Transverse colon (tissue), 4 donors: ENCODE data around the gene SERGEF. TPM values are rescaled to one million over a fixed set of nuclear protein-coding genes. Genes with fewer than 3 reads are reported as not detected.

ENCODE experiments used
- DNase-seq: peaks from one replicate; pipeline ENCODE4 v3.0.0-alpha.2; 2019
- H3K27ac ChIP-seq, 4 donors: fragments of 200-600 bp; sonication (generic); 2 replicates each; pipeline ENCODE4 v1.5.1; 2016 to 2018; ENCODE audit warnings: inconsistent platforms in 4 of 4
- H3K27me3 ChIP-seq: fragments of 200-600 bp; sonication (generic); 2 replicates; pipeline ENCODE4 v1.5.1; 2017; ENCODE audit warnings: inconsistent platforms
- H3K36me3 ChIP-seq, 4 donors: fragments of 200-600 bp; sonication (generic); 2 replicates each; pipeline ENCODE4 v1.5.1; 2017 to 2019; ENCODE audit warnings: inconsistent platforms in 4 of 4
- H3K4me1 ChIP-seq, 4 donors: fragments of 200-600 bp; sonication (generic); 2 replicates each; pipeline ENCODE4 v1.5.1; 2017 to 2020; ENCODE audit warnings: inconsistent platforms in 4 of 4
- H3K4me3 ChIP-seq, 4 donors: fragments of 200-600 bp; sonication (generic); 1 replicate in 1 of 4; 2 replicates in 3 of 4; pipeline versions ENCODE4 v1.5.1 to v1.6.1; 2017 to 2019; ENCODE audit warnings: inconsistent platforms in 4 of 4
- H3K9me3 ChIP-seq, 2 donors: fragments of 200-600 bp; sonication (generic); 2 replicates each; pipeline ENCODE4 v1.5.1; 2017 to 2019; ENCODE audit warnings: inconsistent platforms in 2 of 2
- EP300 ChIP-seq: sonication (generic); formaldehyde crosslinking; IDR thresholded peaks from one replicate; pipeline ENCODE4 v1.6.1; 2017; ENCODE audit warnings: antibody characterized with exemption, low read depth
- POLR2A ChIP-seq: fragments of 450-650 bp; IDR thresholded peaks from one replicate; pipeline ENCODE4 v1.6.1; 2016; ENCODE audit warnings: antibody characterized with exemption, mild to moderate bottlenecking, moderate library complexity
- POLR2AphosphoS5 ChIP-seq, 3 donors: sonication (generic); formaldehyde crosslinking; IDR thresholded peaks; one replicate each; pipeline ENCODE4 v1.6.1; 2016; ENCODE audit warnings: antibody characterized with exemption in 3 of 3
- WGBS, 2 donors: methylation state at CpG; one replicate each; pipeline ENCODE4 v1.1.5; 2018; ENCODE audit warnings: low coverage in 1 of 2; 5-methylcytosine and 5-hydroxymethylcytosine counted together
- in situ Hi-C, 4 donors: fragments of 200-750 bp; cut with MboI; loops; one replicate each; pipeline versions ENCODE4 v1.15.0 to v1.15.1; 2017; ENCODE audit warnings: low sequenced_read_pairs in 3 of 4, low pct_ligation_motif_present in 1 of 4, low pct_unique_long_range_greater_than_20kb in 1 of 4
- intact Hi-C: fragments of 100-400 bp; cut with DNase I; formaldehyde crosslinking; loops from one replicate; pipeline ENCODE4 v1.15.1; 2023; ENCODE audit warnings: low total_unique reads
- total RNA-seq, 4 donors: library from RNA; depleted of rRNA; stranded (reverse); fragments of >200 nt; gene quantifications; one replicate each; pipeline ENCODE4 v1.1.0, GENCODE V29; 2016
- TF ChIP-seq, protein P1 (sequence below), 5 experiments: fragments of 200-600 bp in 3 of 5; fragments of 450-650 bp in 2 of 5; sonication (generic) in 3 of 5; IDR thresholded peaks; 1 replicate in 2 of 5; 2 replicates in 3 of 5; pipeline ENCODE4 v1.5.1; 2016 to 2017; ENCODE audit warnings: antibody characterized with exemption in 5 of 5, inconsistent platforms in 3 of 5, mild to moderate bottlenecking in 2 of 5, moderate library complexity in 1 of 5

Gene SERGEF
- total RNA-seq, 4 donors from 2014 or later, result 11.6 to 28.9 (median 19.1) TPM

DNA sequence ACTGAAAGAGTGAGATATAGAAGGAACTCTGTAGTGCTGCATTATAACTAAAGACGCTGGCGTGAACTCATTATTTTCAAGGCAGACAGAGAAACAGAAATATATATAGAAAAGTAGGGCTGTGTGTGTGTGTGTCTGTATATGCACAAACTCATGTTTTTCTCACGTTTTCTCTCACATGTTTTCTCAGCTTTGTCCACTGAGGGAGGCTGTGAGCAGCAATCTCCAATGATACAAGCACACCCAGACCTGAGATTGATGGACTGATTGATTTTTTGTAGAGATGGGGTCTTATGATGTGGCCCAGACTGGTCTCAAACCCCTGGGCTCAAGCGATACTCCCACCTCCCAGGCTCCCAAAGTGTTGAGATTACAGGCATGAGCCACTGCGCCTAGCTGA is 122.5 kb downstream of the SERGEF start:
- intact Hi-C loops (no loop called here), in situ Hi-C loops (no loop called here)
- Histone ChIP-seq H3K4me1 (no peaks in the 10 kb centered on the region), H3K27me3 (no peaks in the 10 kb centered on the region), H3K27ac (no peak overlapping the region), H3K9me3 (no peaks in the 10 kb centered on the region), H3K36me3 (no peaks in the 10 kb centered on the region), H3K4me3 (no peak overlapping the region)
- TF ChIP-seq POLR2AphosphoS5 (IDR thresholded peaks at IDR 0.05), result no peak
- TF ChIP-seq POLR2A, result no peak
- no peak for TF ChIP-seq EP300
- TF ChIP-seq, protein P1, sequence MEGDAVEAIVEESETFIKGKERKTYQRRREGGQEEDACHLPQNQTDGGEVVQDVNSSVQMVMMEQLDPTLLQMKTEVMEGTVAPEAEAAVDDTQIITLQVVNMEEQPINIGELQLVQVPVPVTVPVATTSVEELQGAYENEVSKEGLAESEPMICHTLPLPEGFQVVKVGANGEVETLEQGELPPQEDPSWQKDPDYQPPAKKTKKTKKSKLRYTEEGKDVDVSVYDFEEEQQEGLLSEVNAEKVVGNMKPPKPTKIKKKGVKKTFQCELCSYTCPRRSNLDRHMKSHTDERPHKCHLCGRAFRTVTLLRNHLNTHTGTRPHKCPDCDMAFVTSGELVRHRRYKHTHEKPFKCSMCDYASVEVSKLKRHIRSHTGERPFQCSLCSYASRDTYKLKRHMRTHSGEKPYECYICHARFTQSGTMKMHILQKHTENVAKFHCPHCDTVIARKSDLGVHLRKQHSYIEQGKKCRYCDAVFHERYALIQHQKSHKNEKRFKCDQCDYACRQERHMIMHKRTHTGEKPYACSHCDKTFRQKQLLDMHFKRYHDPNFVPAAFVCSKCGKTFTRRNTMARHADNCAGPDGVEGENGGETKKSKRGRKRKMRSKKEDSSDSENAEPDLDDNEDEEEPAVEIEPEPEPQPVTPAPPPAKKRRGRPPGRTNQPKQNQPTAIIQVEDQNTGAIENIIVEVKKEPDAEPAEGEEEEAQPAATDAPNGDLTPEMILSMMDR (IDR thresholded peaks at IDR 0.05), result no peak
- no peak for DNase-seq
- 94 to 96% methylated on average over 5 of the region's 5 CpGs for WGBS, 2 donors

DNA sequence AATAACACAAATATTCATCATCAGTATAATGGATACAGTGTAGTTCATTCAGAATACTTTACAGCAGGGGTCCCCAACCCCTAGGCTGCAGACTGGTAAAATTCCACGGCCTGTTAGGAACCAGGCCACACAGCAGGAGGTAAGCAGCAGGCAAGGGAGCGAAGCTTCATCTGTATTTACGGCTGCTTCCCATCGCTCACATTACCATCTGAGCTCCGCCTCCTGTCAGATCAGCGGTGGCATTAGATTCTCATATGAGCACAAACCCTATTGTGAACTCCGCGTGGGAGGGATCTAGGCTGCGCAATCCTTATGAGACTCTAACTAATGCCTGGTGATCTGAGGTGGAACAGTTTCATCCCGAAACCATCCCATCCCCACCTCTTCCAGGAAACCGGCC is 125.1 kb downstream of the SERGEF start:
- in situ Hi-C loops, result no loop called here

DNA sequence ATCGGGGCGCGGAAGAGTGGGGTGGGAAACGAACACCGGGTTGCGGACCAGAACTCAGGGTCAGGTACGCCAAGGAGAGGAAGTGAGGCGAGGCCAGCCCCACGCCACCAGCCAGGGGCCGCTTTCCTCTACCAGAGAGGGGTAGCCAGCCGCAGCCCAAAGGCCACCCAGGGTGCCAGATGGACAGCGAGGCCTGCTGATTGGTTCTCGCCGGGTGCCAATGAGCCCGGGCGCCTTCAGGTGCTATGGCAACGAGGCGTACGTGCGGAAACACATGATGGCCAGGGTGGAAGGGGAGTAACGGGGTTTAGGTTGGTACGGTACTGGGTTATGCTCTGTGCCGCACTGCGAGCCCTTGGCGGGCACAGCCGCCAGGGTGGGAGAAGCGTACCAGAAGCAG is 128.9 kb downstream of the SERGEF start:
- no peak overlapping the region for H3K4me3 ChIP-seq
- H3K27me3 ChIP-seq, result no peaks in the 10 kb centered on the region
- intact Hi-C loops, result no loop called here
- no peak for DNase-seq
- H3K9me3 ChIP-seq, result no peaks in the 10 kb centered on the region
- no peaks in the 10 kb centered on the region for H3K4me1 ChIP-seq
- in situ Hi-C loops, result no loop called here
- H3K36me3 ChIP-seq, result no peaks in the 10 kb centered on the region
- 94% methylated on average over 27 of the region's 27 CpGs; no CpG with 5 or more reads in 1 of the 2 donors for WGBS, 2 donors
- TF ChIP-seq POLR2AphosphoS5 (IDR thresholded peaks at IDR 0.05) (no peak), EP300 (no peak), POLR2A (no peak)
- TF ChIP-seq, protein P1 (IDR thresholded peaks at IDR 0.05), result no peak
- no peak overlapping the region for H3K27ac ChIP-seq

More for the DNA sequence above, 125.1 kb downstream of the SERGEF start:
- Histone ChIP-seq H3K9me3 (no peaks in the 10 kb centered on the region), H3K4me3 (no peak overlapping the region), H3K27me3 (no peaks in the 10 kb centered on the region), H3K4me1 (no peaks in the 10 kb centered on the region), H3K27ac (no peak overlapping the region), H3K36me3 (no peaks in the 10 kb centered on the region)
- TF ChIP-seq POLR2A (no peak), EP300 (no peak), POLR2AphosphoS5 (IDR thresholded peaks at IDR 0.05) (no peak)
- TF ChIP-seq, protein P1 (IDR thresholded peaks at IDR 0.05), result no peak
- intact Hi-C loops, result no loop called here
- 83 to 91% methylated on average over 10 to 11 of the region's 11 CpGs for WGBS, 2 donors
- no peak for DNase-seq

DNA sequence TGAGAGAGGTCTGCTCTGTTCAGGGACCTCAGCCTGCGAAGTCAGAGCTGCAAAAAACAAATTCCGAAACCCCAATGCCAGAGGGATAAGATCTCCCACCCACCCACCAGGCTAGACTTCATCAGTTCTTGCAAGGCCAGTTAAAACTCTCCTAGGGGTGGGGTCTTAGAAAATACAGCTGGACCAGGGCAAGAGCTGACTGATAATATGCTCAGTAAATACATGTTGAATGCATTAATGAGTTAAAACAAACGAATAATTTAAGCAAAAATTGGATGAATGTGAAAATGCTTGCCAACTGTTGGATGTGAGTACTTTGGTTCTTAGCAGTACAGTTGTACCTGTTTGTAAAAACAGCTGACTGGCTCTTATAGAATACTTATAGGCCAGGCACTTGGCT is 129.8 kb downstream of the SERGEF start:
- in situ Hi-C loops (no loop called here), intact Hi-C loops (no loop called here)
- Histone ChIP-seq H3K27ac (no peak overlapping the region), H3K4me1 (no peaks in the 10 kb centered on the region), H3K9me3 (no peaks in the 10 kb centered on the region), H3K4me3 (no peak overlapping the region), H3K36me3 (no peaks in the 10 kb centered on the region), H3K27me3 (no peaks in the 10 kb centered on the region)
- no peak for TF ChIP-seq EP300
- TF ChIP-seq, protein P1 (IDR thresholded peaks at IDR 0.05), result no peak
- TF ChIP-seq POLR2A, result no peak
- no peak for TF ChIP-seq POLR2AphosphoS5 (IDR thresholded peaks at IDR 0.05)
- no peak for DNase-seq
- WGBS, 2 donors, result 70 to 91% methylated on average over 1 to 3 of the region's 3 CpGs
